Measurements from ENCODE around the gene ZNF816.
A peak's percentile ranks its signal among the peaks of the same experiment; 100 is the strongest.
"Not testable (repeated sequence)": the region's sequence is repeated elsewhere in the genome, so short reads cannot be mapped to it uniquely, and the experiment has no call there.

The ZNF816 gene

DNA sequence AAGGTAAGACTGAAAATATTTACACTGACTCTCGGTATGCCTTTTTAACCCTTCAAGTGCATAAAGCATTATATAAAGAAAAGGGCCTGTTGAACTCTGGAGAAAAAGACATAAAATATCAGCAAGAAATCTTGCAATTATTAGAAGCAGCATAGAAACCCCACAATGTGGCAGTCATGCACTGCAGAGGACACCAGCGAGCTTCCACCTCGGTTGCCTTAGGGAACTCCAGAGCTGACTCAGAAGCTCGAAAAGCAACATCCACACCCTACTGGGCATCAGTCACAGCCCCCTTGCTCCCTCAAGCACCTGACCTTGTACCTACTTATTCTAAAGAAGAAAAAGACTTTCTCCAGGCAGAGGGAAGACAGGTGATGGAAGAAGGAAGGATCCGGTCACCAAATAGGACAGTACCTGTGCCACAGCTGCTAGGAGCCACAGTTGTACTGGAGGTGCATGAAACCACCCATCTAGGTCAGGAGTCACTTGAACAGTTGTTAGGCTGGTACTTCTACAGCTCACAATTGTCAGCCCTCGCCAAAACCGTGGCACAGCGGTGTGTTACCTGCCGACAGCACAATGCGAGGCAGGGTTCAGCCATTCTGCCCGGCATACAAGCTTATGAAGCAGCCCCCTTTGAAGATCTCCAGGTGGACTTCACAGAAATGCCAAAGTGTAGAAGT, 2.9 kb downstream of the ZNF816 start:
- DNase-seq: no peak

DNA sequence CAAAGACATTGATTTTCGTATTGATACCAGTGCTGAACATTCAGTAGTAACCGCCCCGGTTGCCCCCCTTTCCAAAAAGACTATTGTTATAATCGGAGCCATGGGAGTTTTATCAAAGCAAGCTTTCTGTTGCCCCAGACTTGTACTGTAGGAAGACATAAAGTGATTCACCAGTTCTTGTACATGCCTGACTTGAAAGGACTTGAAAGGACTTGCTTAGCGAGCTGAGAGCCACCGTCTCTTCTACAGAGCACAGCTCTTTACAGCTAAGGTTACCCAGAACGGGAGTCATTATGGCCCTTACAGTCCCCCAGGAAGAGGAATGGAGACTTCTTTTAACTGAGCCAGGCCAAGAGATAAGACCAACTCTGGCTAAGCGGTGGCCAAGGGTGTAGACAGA, 5.1 kb downstream of the ZNF816 start:
- no peak for DNase-seq

DNA sequence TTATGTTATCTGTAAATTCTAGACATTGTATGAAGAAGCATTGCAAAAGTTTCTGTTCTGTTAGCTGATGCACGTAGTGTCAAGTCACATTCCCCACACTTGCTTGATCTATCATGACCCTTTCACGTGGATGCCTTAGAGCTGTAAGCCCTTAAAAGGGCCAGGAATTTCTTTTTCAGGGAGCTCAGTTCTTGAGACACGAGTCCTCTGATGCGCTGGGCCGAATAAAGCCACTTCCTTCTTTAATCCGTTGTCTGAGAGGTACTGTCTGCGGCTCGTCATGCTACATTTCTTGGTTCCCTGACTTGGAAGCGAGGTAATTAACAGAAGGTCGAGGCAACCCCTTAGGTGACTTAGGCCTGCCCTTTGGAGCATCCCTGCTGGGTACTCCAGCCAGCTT, 5.8 kb downstream of the ZNF816 start:
- DNase-seq: no peak

DNA sequence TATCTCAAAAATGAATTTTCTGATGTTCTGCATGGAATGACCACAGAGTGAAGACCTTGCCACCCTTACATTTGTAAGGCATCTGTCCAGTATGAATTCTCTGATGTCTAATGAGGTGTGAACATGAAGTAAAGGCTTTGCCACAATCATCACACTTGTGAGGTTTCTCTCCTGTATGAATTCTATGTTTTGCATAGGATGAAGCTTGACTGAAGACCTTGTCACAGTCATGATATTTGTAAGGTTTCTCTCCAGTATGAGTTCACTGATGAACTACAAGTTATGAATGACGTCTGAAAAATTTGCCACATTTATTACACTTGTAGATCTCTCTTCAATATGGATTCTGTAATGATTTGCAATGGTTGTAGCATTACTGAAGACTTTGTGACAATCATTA, 13.3 kb downstream of the ZNF816 start:
- DNase-seq: no peak

GRCh38 chr19:52948025-52948770, 14.5 kb downstream of the ZNF816 start:
- no peak for DNase-seq

GRCh38 chr19:52946322-52947310, 16.1 kb downstream of the ZNF816 start:
- DNase-seq: no peak

DNA sequence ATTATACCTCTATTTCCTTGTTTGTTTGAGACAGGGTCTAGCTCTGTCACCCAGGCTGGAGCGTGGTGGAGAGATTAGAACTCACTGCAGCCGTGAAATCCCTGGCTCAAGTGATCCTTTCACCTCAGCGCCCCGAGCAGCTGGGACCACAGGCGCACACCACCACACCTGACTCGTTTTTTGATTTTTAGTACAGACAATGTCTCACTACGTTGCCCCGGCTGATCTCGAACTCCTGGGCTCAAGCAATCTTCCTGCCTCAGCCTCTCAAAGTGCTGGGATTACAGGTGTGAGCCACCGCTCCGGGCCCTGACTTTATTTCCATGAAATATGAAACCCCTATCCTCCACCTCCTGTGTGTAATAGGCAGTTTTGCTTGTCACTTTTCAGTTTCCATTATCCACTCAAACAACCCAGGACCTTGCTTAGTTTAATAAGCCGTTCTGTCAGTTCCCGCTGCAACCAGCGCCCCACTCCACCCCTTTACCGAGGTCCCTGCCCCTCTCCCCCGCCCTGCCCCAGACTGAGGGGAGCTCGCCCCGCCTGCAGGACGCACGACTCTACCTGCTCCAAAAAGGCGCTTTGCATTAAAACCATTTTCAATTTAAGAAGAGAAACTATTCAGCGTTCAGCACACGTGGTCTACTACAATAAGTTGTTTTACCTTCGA, 16.9 kb downstream of the ZNF816 start:
- no peak for DNase-seq

DNA sequence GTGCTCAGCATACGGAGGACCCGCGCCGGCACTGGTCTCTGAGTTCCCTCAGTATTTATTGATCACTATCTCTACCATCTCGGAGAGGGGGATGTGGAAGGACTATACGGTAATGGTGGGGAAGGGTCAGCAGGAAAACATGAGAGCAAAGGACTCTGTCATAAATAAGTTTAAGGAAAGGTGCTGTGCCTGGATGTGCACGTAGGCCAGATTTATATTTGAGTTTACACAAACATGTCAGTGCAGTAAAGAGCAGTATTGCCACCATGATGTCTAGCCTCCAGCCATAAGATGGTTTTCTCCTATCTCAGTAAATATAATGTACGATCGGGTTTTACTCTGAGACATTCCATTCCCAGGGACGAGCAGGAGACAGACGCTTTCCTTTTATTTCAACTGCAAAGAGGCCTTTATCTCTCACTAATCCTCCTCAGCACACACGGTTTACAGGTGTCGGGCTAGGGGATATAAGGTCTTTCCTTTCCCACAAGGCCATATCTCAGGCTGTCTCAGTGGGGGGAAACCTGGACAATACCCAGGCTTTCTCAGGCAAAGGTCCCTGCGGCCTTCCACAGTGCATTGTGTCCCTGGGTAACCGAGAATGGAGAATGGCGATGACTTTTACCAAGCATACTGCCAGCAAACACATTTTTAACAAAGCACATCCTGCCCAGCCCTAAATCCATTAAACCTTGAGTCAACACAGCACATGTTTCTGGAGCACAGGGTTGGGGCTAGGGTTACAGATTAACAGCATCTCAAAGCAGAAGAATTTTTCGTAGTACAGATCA, 17.8 kb downstream of the ZNF816 start:
- not testable (repeated sequence) for DNase-seq

DNA sequence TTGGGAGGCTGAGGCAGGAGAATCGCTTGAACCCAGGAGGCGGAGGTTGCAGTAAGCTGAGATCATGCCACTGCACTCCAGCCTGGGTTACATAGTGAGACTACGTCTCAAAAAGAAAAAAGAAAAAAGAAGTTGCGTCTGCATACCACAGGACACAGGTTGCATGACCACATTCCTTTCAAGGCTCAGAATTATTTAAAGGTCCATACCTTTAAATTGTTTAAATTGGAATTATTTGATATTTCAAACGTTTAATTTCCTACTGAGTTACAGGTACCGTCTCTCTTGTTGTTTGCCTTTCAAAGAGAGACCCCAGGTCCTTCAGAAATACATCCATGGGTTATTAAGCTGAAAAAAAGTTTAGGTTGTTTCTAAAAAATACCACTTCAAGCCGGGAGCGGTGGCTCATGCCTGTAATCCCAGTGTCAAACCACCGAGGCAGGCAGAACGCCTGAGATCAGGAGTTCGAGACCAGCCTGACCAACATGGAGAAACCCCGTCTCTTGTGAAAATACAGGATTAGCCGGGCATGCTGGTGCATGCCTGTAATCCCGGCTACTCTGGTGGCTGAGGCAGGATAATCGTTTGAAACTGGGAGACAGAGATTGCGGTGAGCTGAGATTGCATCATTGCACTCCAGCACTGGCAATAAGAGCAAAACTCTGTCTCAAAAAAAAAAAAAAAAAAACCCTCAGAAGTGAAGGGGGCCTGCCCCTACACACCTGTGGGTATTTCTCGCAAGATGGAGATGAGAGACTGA, 18.6 kb downstream of the ZNF816 start:
- no peak for DNase-seq

GRCh38 chr19:52943134-52943883, 19.4 kb downstream of the ZNF816 start:
- no peak for DNase-seq

GRCh38 chr19:52942386-52943133, 20.1 kb downstream of the ZNF816 start:
- DNase-seq: peak; percentile 75

- DNase-seq: peak; percentile 32
Measured at GRCh38 chr19:52941941-52942385, 20.7 kb downstream of the ZNF816 start.

GRCh38 chr19:52941523-52941922, 21.2 kb downstream of the ZNF816 start:
- DNase-seq: not testable (repeated sequence)

GRCh38 chr19:52940905-52941304, 21.8 kb downstream of the ZNF816 start:
- not testable (repeated sequence) for DNase-seq

DNA sequence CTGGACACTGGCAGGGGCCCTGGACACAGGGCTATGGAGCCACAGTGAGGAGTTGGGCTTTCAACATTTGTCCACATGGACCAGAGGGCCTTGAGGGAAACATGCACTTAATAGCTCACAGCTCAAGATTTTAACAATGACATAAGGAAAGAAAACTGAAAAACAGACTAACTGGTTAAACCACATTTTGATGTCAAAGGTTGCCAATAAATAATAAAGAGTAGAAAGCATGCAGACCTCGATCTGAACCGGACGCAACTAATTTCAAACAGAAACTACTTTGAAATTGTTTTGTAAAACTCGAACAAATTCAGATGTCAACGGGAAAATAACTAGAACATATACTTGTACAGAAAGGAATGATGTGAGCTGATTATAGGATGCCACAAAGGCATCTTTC, 23.9 kb downstream of the ZNF816 start:
- no peak for DNase-seq

- no peak for DNase-seq
Measured at GRCh38 chr19:52936954-52937325, 25.7 kb downstream of the ZNF816 start.

DNA sequence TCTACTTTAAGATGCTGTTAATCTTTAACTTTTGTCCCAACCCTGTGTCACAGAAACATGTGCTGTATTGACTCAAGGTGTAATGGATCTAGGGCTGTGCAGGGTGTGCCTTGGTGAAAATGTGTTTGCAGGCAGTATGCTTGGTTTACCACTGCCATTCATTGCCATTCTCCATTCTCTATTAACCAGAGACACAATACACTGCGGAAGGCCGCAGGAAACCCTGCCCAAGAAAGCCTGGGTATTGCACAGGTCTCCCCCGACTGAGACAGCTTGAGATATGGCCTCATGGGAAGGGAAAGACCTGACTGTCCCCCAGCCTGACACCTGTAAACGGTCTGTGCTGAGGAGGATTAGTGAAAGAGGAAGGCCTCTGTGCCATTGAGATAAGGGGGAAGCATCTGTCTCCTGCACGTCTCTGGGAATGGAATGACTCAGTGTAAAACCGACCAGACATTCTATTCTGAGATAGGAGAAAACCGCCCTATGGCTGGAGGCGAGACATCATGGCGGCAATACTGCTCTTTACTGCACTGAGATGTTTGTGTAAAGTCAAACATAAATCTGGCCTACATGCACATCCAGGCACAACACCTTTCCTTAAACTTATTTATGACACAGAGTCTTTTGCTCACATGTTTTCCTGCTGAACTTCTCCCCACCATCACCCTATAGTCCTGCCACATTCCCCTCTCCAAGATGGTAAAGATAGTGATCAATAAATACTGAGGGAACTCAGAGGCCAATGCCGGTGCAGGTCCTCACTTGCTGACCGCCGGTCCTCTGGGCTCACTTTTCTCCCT, 26.3 kb downstream of the ZNF816 start:
- no peak for DNase-seq

DNA sequence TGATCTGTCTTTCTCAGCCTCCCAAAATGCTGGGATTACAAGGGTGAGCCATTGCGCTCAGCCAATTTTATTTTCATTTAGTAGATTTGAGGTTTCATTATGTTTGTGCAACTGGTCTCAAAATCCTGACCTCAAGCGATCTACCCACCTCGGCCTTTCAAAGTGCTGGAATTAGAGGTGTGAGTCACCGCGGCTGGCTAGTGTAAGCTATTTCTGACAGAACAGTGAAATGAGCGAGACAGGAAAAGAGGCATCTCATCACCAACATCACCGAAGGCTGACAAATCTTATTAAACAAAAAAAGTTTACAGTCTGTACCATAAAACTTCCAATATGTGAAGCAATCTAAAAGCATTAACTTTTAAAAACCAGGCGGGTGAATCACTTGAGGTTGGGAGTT, 27.2 kb downstream of the ZNF816 start:
- no peak for DNase-seq

GRCh38 chr19:52924641-52925040, 38.0 kb downstream of the ZNF816 start:
- not testable (repeated sequence) for DNase-seq
